Activated T-cell treated with anti-CD3 and anti-CD28 coated beads for 48 hours (primary cell): ENCODE measurements around the gene MUC4.
"Not testable (repeated sequence)": the region's sequence is repeated elsewhere in the genome, so short reads cannot be mapped to it uniquely, and the experiment has no call there.

Source experiments
- DNase-seq: peaks from one replicate; pipeline ENCODE4 v3.0.0-alpha.2; 2020; ENCODE audit warnings: low read depth

MUC4 gene

DNA sequence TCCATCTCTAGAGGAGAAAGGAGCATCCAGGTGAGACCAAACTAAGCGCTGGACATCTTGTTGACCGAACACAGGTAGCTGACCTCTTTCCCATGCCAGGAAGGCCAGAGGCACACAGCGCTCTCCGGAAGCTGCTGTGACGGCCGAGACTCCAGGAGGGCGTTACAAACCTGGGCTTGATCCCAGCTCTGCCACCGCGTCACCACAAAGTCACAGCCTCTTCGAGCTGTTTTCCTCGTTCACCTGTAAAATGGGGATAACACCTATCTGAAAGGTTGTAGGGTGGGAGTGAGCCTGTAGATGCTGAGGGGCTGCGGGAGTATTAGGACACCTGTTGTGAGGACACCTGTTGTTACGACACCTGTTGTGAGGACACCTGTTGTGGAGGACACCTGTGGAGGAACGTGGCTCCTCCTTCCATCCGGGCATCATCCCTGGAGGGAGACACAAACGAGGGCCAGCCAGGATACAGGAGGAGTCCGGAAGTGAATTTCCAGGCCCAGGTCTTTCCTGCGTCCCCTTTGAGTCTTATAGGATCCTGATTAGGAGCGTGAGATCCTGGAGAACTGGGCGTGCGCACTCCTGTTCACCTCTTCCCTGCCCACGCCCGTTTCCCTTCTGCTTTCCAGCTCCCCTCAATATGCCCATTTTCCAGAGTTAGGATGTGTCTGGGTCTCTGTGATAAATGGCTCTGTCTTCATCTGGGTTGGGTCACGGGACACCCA lies 2.3 kb upstream of the MUC4 start:
- DNase-seq: no peak

DNA sequence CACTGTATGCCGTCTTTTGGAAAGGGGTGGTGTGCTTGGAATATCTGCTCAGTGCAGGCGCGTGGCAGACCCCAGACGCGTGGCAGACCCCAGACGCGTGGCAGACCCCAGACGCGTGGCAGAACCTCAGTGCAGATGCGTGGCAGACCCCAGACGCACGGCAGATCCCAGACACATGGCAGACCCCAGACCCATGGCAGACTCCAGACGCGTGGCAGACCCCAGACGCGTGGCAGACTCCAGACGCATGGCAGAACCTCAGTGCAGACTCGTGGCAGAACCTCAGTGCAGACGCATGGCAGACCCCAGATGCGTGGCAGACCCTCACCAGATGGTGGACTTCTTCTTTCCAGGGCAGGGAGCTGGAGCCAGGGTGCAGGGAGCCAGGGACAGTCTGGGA lies 637 bp upstream of the MUC4 start:
- no peak for DNase-seq

DNA sequence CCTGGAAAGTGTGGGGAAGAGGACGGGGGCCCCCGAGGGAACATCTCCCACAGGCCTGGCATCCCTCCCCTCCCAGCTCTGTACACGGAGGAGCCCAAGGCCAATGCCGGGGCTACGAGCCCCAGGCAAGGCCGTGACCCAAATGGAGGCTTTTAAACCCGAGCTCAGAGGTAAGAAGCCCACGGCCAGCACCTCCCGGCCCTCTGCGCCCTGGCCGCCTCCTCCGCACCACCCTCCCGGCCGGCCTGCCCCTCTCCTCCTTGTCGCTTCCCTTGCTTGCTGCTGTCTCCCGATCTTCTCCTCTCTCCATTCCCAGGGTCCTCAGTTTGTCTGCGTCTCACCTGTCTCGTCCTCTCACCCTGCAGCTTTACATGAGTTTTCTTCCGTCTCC lies 1.3 kb downstream of the MUC4 start:
- DNase-seq: no peak

DNA sequence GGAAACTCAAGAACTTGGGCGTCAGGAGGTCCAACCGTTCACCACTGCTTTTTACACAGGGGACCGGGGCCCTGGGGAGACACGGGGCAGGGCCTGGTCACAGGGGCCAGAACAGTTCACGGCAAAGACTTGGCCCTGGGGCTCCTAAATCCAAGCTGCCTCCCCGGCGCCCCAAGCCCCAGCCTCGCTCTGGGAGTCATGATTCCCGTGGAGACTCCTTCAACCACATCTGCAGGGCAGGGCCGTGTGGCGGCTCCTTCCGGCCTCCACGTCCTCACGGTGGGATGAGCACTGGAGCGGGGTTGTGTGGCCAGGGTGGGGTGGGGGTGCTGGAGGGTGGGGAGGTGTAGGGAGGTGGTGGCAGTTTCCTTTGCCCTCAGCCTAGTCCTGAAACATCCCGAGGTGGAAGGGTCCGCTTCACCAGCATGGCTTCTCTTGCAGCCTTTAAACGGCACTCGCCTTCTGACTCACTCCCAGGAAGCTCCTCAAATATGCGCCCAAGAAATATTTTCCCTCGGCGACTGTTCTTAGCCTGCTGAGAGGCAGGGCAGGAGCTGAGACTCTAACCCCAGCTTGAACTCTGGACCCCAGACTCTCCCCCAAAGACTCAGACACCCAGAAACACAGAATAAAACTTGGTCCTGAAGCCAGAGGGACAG lies 1.8 kb downstream of the MUC4 start:
- DNase-seq: no peak

DNA sequence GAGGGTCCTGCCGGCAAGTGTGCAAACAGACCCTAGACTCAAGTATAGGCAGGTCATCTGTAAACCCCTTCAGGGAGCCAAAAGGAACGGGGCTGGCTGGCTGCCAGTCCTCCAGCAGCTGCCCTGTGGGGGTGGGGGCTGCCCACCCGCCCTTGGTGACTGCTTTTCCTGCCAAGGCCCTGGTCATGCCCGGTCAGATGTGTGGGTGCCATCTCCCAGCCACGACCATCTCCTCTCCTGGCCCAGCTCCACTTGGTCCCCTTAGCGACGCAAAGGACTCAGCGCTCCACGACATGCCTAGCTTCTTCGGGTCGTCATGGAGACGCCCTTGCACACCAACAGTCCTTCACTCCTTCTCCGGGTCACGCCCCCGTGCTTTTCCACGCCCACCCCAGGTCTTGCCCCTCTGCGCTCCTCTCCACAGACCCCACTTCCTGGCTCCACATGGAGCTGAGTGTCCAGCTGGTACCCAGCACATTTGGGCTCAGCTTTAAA lies 2.4 kb downstream of the MUC4 start:
- DNase-seq: no peak

DNA sequence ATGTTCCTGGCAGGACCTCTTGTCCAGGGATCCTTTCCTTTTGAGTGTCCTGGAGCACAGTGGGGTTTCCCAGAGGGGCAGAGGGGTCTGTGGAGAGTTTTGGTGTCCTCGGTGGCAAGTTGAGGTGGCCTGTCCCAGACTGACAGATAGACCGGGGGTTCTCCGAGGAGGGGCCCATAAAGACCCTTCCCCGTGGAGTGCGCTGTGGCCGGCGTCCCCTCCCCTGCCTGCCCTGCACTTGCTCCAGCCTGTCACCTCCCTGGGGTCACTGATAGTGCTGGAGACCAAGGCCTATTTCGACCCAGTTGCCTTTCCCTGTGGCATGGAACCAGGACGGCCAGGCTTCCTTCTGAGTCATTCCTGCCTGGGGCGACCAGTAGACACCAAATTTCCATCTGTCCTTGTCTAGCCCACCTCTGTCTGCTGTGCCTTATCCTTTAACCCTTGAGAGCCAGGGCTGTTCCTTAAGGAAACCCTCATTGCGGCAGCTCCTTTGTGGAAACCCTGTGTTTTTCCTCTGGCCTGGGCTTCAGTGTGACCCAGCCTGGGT lies 2.9 kb downstream of the MUC4 start:
- no peak for DNase-seq

DNA sequence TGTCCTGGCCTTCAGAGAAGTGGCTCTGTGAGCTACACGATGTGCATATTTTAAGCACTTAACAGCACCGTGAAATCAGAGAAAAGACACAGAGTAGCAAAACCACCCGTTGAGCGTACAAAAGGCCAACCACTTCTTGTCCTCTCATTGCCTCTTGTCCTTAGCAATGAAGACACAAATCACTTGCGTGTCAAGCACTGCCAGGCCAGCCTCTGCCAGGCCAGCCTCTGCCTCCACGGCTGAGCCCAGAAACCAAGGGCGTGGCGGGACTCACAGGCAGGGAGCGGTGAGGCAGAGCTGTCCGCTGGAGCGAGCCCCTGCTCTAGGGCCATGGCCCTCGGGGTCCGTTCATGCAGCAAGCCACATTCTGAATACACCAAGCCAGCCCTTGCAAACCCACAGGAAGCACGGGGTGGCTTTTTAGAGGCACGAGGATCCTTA lies 4.0 kb downstream of the MUC4 start:
- DNase-seq: no peak

DNA sequence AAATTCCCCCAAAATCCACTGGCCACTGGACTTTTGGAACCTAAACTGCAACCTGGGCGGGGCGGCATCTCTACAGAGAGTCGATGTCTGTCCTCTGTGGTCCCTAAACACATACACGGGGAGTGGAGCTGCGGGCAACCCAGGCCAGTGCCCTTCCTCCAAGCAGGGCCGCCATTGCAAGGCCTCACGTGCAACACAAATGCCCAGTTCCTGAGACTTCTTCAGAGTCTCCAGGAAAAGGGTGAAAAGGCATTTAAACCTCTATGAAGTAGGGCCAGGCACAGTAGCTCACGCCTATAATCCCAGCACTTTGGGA lies 4.9 kb downstream of the MUC4 start:
- DNase-seq: no peak

DNA sequence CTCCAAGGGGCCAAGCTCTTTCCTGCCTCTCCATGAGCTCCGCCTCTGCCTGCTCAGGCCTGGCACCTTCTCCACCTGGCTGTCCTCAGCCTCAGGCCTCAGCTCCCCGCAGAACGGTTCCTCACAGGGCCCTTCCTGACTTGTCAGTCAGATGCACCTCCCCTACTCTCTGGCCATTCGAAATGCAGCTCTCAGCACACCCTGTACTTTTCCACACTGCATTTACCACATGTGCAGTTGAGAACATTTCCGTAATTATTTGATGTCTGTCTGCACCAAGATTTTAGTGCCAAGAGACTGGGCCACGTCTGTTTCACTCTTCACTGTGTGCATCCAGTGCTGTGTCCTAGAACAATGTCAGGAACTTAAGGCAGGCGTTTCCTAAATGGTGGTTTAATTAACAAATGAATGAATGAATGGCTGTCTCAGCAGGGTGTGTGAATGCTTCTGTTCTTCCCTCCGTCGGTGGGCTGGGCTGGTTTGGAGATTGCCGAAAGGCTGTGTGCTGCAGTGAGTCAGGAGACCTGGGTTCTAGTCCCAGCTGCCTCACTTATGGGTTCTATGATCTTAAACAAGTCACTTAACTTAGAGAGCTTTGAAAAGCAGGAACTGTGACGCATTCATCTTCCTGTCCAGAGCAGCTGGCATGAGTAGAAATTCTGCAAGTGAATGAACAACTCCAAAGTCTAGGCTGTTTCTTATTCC lies 5.4 kb downstream of the MUC4 start:
- DNase-seq: no peak

DNA sequence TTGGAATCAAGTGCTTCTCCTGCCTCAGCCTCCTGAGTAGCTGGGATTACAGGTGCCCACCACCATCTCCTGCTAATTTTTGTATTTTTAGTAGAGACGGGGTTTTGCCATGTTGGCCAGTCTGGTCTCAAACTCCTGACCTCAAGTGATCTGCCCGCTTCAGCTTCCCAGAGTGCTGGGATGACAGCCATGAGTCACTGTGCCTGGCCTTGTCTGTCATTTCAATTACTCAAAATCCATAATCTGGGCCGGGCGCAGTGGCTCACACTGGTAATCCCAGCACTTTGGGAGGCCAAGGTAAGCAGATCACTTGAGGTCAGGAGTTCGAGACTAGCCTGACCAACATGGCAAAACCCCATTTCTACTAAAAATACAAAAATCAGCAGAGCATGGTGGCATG lies 6.1 kb downstream of the MUC4 start:
- not testable (repeated sequence) for DNase-seq

DNA sequence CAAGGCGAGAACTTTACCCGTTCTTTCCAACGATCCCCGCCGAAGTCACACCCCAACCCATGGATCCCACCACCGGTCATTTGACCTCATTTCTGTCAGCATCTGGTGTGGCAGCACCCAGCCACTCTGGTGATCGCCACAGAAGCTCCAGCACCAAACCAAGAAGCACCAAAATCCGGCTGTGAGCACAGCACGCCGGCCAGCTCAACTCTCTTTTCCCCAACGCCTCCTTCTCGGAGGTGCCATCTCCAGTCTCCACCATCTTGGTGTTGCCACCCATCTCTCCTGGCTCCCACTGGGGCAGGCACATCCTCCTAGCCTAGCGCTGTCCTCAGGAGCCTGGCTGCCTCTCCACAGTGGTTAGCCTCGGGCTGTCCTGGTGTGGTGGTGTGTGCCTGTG lies 6.5 kb downstream of the MUC4 start:
- DNase-seq: no peak

DNA sequence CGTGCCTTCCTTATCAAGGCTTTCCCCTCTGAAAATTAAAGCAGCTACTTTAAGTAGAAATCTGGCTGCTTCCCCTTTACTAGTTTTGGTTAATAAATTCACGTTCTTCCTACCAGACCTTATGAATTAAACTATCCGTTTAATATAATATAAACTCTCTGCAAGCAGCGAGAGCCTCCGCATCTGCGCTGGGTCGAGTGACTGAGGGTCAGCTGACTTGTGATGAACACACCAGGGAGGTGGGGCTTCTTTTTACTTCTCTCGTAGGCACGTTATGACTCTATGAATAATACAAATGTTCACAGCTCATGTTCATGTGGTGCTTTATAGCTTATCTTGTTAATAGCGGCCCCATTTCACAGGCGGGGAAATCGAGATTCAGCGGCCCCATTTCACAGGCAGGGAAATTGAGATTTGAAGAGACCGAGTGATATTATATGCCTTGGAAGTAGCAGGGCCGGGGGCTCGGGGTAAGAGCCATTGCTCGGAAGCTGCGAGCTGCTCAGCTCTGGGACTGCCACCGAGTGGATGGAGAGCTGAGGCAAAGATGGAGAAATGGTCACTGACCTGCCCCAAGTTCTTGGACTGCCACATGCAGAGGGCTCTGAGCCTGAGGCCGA lies 8.3 kb downstream of the MUC4 start:
- no peak for DNase-seq

DNA sequence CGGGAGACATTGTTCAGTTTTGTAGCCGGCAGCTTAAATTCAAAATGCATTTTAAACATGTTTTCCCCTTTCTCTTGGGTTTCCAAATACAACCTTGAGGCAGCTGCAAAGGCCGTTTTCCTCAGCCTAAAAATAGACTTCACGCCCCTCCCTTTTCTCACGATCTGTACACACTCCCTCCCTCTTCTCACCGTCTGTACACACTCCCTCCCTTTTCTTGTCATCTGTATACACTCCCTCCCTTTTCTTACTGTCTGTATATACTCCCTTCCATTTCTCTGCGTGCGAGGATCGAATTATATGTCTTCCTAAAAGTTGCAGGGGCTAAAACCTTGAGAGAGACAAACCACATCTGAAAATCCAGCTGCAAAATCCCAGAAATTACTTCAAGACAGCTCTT lies 8.9 kb downstream of the MUC4 start:
- no peak for DNase-seq

DNA sequence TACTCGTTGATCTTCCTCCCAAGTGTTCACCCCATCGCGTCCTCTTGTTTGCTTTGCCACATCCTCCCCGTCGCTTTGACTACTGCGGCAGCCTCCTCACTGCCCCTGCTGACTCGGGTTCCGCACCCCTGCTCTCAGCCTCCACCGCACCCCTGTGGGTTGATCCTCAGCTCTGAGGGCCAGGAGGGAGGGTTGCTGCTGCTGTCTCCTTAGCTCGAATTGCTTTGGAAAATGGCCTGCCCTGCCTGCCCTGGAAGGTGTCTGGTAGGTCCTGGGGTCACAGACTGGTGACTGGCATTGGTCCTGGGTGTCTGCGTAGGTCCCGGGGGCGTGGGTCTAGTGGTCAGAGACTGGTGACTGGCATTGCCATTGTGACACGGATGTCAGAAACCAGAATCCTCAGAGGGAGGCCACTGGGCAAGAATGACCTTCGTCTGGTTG lies 9.4 kb downstream of the MUC4 start:
- DNase-seq: no peak

DNA sequence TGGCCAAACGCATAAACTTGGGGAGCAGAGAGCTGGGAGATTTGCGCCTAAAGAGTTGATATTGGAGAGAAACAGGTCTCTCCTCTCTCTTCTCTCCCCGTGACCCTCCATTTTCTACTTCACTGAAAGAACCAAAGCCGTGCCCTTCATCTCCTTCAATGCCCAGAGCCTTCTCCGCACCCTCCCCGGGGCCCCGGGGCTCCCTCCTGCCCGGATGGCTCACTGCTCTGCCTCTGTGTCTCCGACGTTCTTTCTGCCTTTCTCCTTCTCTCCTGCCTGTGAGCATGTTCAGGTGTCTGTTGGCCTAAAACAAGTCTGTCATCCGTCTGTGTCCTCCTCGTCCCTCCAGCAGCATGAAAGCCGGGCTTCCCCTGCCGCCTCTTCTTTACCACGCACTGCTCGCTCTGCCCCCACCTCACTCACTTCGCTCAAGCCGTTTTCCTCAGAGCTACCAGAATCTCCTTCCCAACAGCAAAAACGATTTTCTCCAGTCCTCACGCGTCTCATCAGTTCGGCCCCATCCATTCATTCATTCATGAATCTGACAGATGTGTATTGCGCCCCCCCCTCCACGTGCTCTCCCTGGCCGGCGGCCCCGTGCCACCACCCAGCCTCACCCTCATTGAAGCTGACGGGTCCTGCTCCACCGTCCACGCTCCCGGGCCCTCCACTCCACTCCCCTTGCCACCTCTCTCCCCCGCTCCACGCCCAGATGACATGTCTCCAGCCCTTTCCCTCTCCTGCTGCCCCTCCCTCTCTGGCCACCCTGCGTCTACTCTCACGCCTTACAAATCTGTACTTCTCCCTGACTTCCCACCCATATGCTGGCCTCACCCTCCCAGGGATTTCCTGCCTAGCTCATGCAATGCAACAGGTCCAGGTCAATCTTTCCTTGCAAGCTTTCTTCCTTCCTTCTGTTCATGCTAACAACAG lies 10.2 kb downstream of the MUC4 start:
- no peak for DNase-seq

DNA sequence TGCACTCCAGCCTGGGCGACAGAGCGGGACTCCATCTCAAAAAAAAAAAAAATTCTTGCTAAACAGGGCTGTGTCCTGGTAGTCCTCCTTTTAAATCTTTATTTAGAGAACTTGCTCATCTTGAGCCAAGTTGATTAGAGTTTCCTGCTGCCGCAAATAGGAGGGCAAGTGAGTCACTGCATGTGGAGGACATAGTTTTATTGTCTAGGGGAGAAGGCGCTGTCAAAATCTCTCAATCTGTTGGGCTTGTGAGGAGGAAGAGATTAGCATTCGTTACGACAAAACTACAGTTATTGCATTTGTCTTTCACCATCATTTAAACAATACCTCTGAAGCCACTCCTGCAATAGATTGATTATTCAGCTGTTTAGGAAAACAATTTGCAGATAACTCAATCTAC lies 11.5 kb downstream of the MUC4 start:
- DNase-seq: no peak

DNA sequence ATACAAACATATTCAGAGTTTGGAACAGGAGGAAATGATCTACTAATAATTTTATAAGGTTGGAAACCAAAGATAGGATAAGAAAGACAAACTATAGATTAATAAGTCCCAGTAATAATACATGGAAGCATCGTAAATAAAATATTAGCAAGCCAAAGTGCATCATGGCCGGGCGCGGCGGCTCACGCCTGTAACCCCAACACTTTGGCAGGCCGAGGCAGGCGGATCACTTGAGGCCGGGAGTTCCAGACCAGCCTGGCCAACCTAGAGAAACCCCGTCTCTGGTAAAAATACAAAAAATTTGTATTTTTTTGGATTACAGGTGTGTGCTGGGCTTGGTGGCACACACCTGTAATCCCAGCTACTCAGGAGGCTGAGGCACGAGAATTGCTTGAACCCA lies 14.9 kb downstream of the MUC4 start:
- DNase-seq: no peak

DNA sequence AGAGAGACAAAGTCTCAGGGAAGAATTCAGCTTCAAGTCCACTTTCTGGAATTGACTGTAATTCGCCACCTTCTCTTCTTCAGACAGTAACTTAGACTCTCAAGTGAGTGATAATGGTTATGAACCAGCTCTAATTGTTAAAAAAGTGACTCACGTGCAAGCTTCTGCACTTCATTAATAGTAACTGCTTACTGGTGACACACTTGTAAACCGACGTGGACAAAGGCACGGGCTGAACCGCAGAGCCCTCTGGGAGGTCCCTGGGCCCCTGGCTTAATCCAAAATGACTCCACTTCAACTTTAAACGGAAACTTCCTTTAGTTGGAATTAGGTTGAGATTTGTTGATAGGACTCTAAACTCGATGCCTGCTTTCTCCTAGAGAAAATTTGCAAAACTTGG lies 17.0 kb downstream of the MUC4 start:
- DNase-seq: no peak

DNA sequence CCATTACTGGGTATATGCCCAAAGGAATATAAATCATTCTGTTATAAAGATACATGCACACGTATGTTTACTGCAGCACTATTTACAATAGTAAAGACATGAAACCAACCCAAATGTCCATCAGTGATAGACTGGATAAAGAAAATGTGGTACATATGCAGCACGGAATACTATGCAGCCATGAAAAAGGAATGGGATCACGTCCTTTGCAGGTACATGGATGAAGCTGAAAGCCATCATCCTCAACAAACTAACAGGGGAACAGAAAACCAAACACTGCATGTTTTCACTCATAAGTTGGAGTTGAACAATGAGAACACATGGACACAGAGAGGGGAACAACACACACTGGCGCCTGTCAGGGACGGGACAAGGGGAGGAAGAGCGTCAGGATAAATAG lies 19.1 kb downstream of the MUC4 start:
- DNase-seq: not testable (repeated sequence)

DNA sequence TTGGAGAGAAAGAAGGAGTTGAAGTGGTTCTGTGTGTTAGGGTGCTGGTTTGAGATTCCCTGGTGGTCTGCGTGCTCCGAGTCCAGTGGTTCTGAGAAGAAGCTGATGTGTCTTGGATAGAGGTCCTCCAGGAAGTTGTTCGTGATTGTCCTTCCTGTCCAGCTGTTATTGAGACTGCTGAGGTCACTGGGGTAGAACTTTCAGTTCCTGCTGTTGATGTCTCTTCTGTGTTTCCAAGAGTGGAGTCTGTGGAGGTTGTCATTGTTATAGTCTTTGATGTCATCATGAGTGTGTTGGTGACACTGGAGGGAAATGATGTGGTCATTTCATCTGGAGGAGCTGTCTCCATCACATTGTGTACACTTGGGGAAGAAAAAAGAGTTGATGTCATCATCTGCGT lies 20.8 kb downstream of the MUC4 start:
- no peak for DNase-seq
